Measurements from ENCODE around the gene RASL12. TPM values are rescaled to one million over a fixed set of nuclear protein-coding genes. Genes with fewer than 3 reads are reported as not detected.

Gene RASL12
- total and polyA plus RNA-seq, 2 donors (not counting 1 experiment from before 2014, with no cell fraction given) = not detected

DNA sequence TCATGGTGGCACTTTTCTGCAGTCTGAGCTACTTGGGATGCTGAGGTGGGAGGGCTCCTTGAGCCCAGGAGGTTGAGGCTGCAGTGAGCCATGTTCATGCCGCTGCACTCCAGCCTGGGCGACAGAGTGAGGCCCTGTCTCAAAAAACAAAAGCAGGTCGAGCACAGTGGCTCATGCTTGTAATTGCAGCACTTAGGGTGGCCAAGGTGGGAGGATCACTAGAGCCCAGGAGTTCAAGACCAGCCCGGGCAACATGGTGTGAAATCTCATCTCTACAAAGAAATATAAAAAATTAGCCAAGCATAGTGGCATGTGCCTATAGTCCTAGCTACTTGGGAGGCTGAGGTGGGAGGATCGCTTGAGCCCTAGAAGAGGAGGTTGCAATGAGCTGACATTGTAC, 37.2 kb upstream of the RASL12 start:
- Mint-ChIP-seq H3K4me1 (no peaks in the 10 kb centered on the region), H3K27ac (no peak overlapping the region), H3K4me3 (no peak overlapping the region), H3K27me3 (no peaks in the 10 kb centered on the region), H3K9me3 (ENCODE audit: insufficient read depth) (no peaks in the 10 kb centered on the region)
- no peak for TF ChIP-seq EZH2 (IDR thresholded peaks at IDR 0.05; ENCODE audit: borderline replicate concordance, insufficient read depth, low read depth, low read length, poor library complexity, severe bottlenecking)
- H3K4me3 ChIP-seq (ENCODE audit: control extremely low read depth in 1 of 5, extremely low read depth in 1 of 5, insufficient read depth in 1 of 5, low read depth in 2 of 5, low read length in 4 of 5) = no peak overlapping the region
- WGBS (ENCODE audit: insufficient coverage) = 83% methylated on average over 3 of the region's 5 CpGs
- ATAC-seq (ENCODE audit: low read depth) (no peak), DNase-seq (no peak)
- no peaks in the 10 kb centered on the region for H3K27me3 ChIP-seq (replicated peaks in 1 of 4; ENCODE audit: control extremely low read depth in 1 of 4, control insufficient read depth in 3 of 4, insufficient read depth in 4 of 4, low read length in 3 of 4)
- ChIA-PET POLR2A (no interaction called here), CTCF (interaction anchor here (0.7 kb wide), 1 partner anchor 23 kb away, joined by 3 read pairs; no protein-coding TSS in a partner anchor)
- H3K4me2 ChIP-seq (replicated peaks; ENCODE audit: low read depth, low read length, poor library complexity, severe bottlenecking) = no peak overlapping the region
- H3K9ac ChIP-seq (ENCODE audit: low read length) = no peak overlapping the region
- intact Hi-C loops (cut with micrococcal nuclease) = no loop called here
- no peaks in the 10 kb centered on the region for H3K4me1 ChIP-seq (ENCODE audit: control insufficient read depth in 2 of 2, insufficient read depth in 2 of 2, low read length in 2 of 2)
- H2AFZ ChIP-seq (ENCODE audit: insufficient read depth, low read depth, low read length, poor library complexity, severe bottlenecking) = no peak overlapping the region
- peaks cover 0 to 12% of the 10 kb centered on the region in 2 experiments for H3K36me3 ChIP-seq (replicated peaks in 1 of 2; ENCODE audit: control extremely low read depth in 1 of 2, control insufficient read depth in 1 of 2, extremely low read depth in 1 of 2, insufficient read depth in 2 of 2, low read length in 1 of 2)
- no peaks in the 10 kb centered on the region for H4K20me1 ChIP-seq (ENCODE audit: control insufficient read depth, insufficient read depth, low read length, poor library complexity, severe bottlenecking)
- no peaks in the 10 kb centered on the region for H3K9me3 ChIP-seq (ENCODE audit: control extremely low read depth in 1 of 3, control insufficient read depth in 2 of 3, insufficient read depth in 1 of 3, low read length in 2 of 3)
- no peak overlapping the region for H3K27ac ChIP-seq (ENCODE audit: low read length in 2 of 2)
- no peaks in the 10 kb centered on the region for H3K79me2 ChIP-seq (ENCODE audit: control insufficient read depth, insufficient read depth, low read length)

DNA sequence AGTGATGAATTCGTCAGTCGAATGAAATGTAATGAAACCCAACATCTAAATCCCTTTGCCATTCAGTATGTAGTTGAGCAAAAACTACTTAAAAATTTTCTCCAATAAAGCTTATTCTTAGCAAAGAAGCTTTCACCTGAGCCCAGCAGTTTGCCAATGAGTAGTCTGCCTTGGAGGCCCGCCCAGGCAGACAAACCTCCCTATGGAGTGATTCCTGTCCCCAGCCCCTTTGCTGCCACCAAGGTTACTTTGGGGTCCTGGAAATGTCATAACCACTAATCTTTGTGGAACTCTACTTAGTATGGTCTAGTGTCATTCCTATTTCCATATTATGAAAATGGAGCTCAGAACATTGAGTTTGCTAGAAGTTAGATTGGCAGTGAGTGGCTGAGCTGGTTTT, 35.1 kb upstream of the RASL12 start:
- ChIA-PET CTCF (interaction anchor here (0.8 to 1.9 kb wide), 2 partner anchors 32 to 69 kb away, joined by 3 to 7 read pairs; no protein-coding TSS in a partner anchor), POLR2A (no interaction called here)
- Histone ChIP-seq H3K4me3 (ENCODE audit: control extremely low read depth in 1 of 5, extremely low read depth in 1 of 5, insufficient read depth in 1 of 5, low read depth in 2 of 5, low read length in 4 of 5) (no peak overlapping the region), H3K27ac (ENCODE audit: low read length in 2 of 2) (no peak overlapping the region), H3K4me1 (ENCODE audit: control insufficient read depth in 2 of 2, insufficient read depth in 2 of 2, low read length in 2 of 2) (no peaks in the 10 kb centered on the region), H4K20me1 (ENCODE audit: control insufficient read depth, insufficient read depth, low read length, poor library complexity, severe bottlenecking) (no peaks in the 10 kb centered on the region), H3K79me2 (ENCODE audit: control insufficient read depth, insufficient read depth, low read length) (no peaks in the 10 kb centered on the region), H3K36me3 (replicated peaks in 1 of 2; ENCODE audit: control extremely low read depth in 1 of 2, control insufficient read depth in 1 of 2, extremely low read depth in 1 of 2, insufficient read depth in 2 of 2, low read length in 1 of 2) (peaks cover 1 to 26% of the 10 kb centered on the region in 2 experiments), H3K27me3 (replicated peaks in 1 of 4; ENCODE audit: control extremely low read depth in 1 of 4, control insufficient read depth in 3 of 4, insufficient read depth in 4 of 4, low read length in 3 of 4) (no peaks in the 10 kb centered on the region), H3K9ac (ENCODE audit: low read length) (no peak overlapping the region), H3K9me3 (ENCODE audit: control extremely low read depth in 1 of 3, control insufficient read depth in 2 of 3, insufficient read depth in 1 of 3, low read length in 2 of 3) (no peaks in the 10 kb centered on the region), H2AFZ (ENCODE audit: insufficient read depth, low read depth, low read length, poor library complexity, severe bottlenecking) (no peak overlapping the region), H3K4me2 (replicated peaks; ENCODE audit: low read depth, low read length, poor library complexity, severe bottlenecking) (no peak overlapping the region)
- H3K4me1 Mint-ChIP-seq = no peaks in the 10 kb centered on the region
- H3K9me3 Mint-ChIP-seq (ENCODE audit: insufficient read depth) = no peaks in the 10 kb centered on the region
- H3K4me3 Mint-ChIP-seq = no peak overlapping the region
- H3K27ac Mint-ChIP-seq = no peak overlapping the region
- intact Hi-C loops (cut with micrococcal nuclease) = no loop called here
- ATAC-seq (ENCODE audit: low read depth) (no peak), DNase-seq (no peak)
- 90% methylated on average over 2 of the region's 3 CpGs for WGBS (ENCODE audit: insufficient coverage)
- H3K27me3 Mint-ChIP-seq = no peaks in the 10 kb centered on the region
- TF ChIP-seq, protein P1, sequence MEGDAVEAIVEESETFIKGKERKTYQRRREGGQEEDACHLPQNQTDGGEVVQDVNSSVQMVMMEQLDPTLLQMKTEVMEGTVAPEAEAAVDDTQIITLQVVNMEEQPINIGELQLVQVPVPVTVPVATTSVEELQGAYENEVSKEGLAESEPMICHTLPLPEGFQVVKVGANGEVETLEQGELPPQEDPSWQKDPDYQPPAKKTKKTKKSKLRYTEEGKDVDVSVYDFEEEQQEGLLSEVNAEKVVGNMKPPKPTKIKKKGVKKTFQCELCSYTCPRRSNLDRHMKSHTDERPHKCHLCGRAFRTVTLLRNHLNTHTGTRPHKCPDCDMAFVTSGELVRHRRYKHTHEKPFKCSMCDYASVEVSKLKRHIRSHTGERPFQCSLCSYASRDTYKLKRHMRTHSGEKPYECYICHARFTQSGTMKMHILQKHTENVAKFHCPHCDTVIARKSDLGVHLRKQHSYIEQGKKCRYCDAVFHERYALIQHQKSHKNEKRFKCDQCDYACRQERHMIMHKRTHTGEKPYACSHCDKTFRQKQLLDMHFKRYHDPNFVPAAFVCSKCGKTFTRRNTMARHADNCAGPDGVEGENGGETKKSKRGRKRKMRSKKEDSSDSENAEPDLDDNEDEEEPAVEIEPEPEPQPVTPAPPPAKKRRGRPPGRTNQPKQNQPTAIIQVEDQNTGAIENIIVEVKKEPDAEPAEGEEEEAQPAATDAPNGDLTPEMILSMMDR (IDR thresholded peaks at IDR 0.05) = no peak
- no peak for TF ChIP-seq EZH2 (IDR thresholded peaks at IDR 0.05; ENCODE audit: borderline replicate concordance, insufficient read depth, low read depth, low read length, poor library complexity, severe bottlenecking)

Data from B cell (primary cell).